H9 (cell line): Measurements from ENCODE around the gene PCNX2. TPM values are rescaled to one million over a fixed set of nuclear protein-coding genes. Genes with fewer than 3 reads are reported as not detected.

ENCODE experiments used
- DNase-seq: peaks from one replicate; pipeline ENCODE4 v3.0.0-alpha.2; 2017
- H2AFZ ChIP-seq: one replicate; pipeline ENCODE4 v1.6.1; 2013; ENCODE audit warnings: mild to moderate bottlenecking, low read length, control low read depth, moderate library complexity
- H2AK5ac ChIP-seq: 2 replicates; pipeline ENCODE4 v1.6.1; 2013; ENCODE audit warnings: low read length, control low read depth, mixed read lengths; ENCODE audit not compliant: insufficient read length
- H2BK120ac ChIP-seq: one replicate; pipeline ENCODE4 v1.6.1; 2013; ENCODE audit warnings: low read depth, mild to moderate bottlenecking, low read length, control low read depth, inconsistent platforms; ENCODE audit not compliant: poor library complexity, severe bottlenecking
- H2BK12ac ChIP-seq: 2 replicates; pipeline ENCODE4 v1.6.1; 2013; ENCODE audit warnings: low read length, control low read depth, mixed read lengths, low read depth; ENCODE audit not compliant: insufficient read length
- H2BK15ac ChIP-seq: 2 replicates; pipeline ENCODE4 v1.6.1; 2013; ENCODE audit warnings: low read depth, low read length, control low read depth
- H2BK20ac ChIP-seq: one replicate; pipeline ENCODE4 v1.6.1; 2013; ENCODE audit warnings: low read depth, mild to moderate bottlenecking, low read length, control low read depth, inconsistent platforms; ENCODE audit not compliant: poor library complexity, severe bottlenecking
- H2BK5ac ChIP-seq: 2 replicates; pipeline ENCODE4 v1.6.1; 2013; ENCODE audit warnings: low read length, control low read depth, mixed read lengths; ENCODE audit not compliant: insufficient read length
- H3K14ac ChIP-seq: 2 replicates; pipeline ENCODE4 v1.6.1; 2013; ENCODE audit warnings: low read length, control low read depth; ENCODE audit not compliant: insufficient read depth
- H3K18ac ChIP-seq: 2 replicates; pipeline ENCODE4 v1.6.1; 2013; ENCODE audit warnings: low read depth, mild to moderate bottlenecking, mixed read lengths, low read length, control low read depth; ENCODE audit not compliant: insufficient read length
- H3K23ac ChIP-seq: 2 replicates; pipeline ENCODE4 v1.6.1; 2013; ENCODE audit warnings: low read length, control low read depth, mixed read lengths, low read depth; ENCODE audit not compliant: insufficient read length
- H3K23me2 ChIP-seq: 2 replicates; pipeline ENCODE4 v1.6.1; 2013; ENCODE audit warnings: low read depth, mild to moderate bottlenecking, mixed read lengths, low read length, control low read depth; ENCODE audit not compliant: insufficient read length, poor library complexity, severe bottlenecking
- H3K27ac ChIP-seq: 2 replicates; pipeline ENCODE4 v1.5.1; 2013; ENCODE audit warnings: low read length, control low read depth, mixed read lengths, low read depth; ENCODE audit not compliant: insufficient read length
- H3K27me3 ChIP-seq: 2 replicates; pipeline ENCODE4 v1.6.1; 2013; ENCODE audit warnings: low read length, control low read depth, inconsistent platforms; ENCODE audit not compliant: insufficient read depth
- H3K4ac ChIP-seq: 2 replicates; pipeline ENCODE4 v1.6.1; 2013; ENCODE audit warnings: low read depth, mild to moderate bottlenecking, control low read depth, inconsistent platforms, low read length, moderate library complexity
- H3K4me1 ChIP-seq: 2 replicates; pipeline ENCODE4 v1.6.1; 2013; ENCODE audit warnings: low read length, control low read depth, inconsistent platforms; ENCODE audit not compliant: insufficient read depth
- H3K4me2 ChIP-seq: 2 replicates; pipeline ENCODE4 v1.6.1; 2013; ENCODE audit warnings: low read length, control low read depth, mixed read lengths; ENCODE audit not compliant: insufficient read length, insufficient read depth
- H3K56ac ChIP-seq: 2 replicates; pipeline ENCODE4 v1.6.1; 2013; ENCODE audit warnings: low read depth, mild to moderate bottlenecking, mixed read lengths, low read length, control low read depth; ENCODE audit not compliant: insufficient read length
- H3K79me1 ChIP-seq: 2 replicates; pipeline ENCODE4 v1.6.1; 2013; ENCODE audit warnings: low read depth, mild to moderate bottlenecking, moderate library complexity, low read length, control low read depth, inconsistent platforms; ENCODE audit not compliant: insufficient read depth, poor library complexity, severe bottlenecking
- H3K79me2 ChIP-seq: 2 replicates; pipeline ENCODE4 v1.6.1; 2013; ENCODE audit warnings: low read length, control low read depth, inconsistent platforms; ENCODE audit not compliant: insufficient read depth
- H3K9ac ChIP-seq: 2 replicates; pipeline ENCODE4 v1.6.1; 2013; ENCODE audit warnings: low read length, control low read depth, mixed read lengths; ENCODE audit not compliant: insufficient read length; ENCODE audit errors: extremely low read depth
- H3K9me3 ChIP-seq: one replicate; pipeline ENCODE4 v1.6.1; 2013; ENCODE audit warnings: low read depth, low read length, inconsistent platforms; ENCODE audit not compliant: control insufficient read depth
- H3T11ph ChIP-seq: one replicate; pipeline ENCODE4 v1.6.1; 2013; ENCODE audit warnings: mild to moderate bottlenecking, low read length, control low read depth, inconsistent platforms
- H4K20me1 ChIP-seq: one replicate; pipeline ENCODE4 v1.6.1; 2013; ENCODE audit not compliant: control insufficient read depth, insufficient read length, insufficient read depth
- H4K5ac ChIP-seq: 2 replicates; pipeline ENCODE4 v1.6.1; 2013; ENCODE audit warnings: low read depth, mild to moderate bottlenecking, mixed read lengths, low read length, control low read depth; ENCODE audit not compliant: insufficient read length
- H4K8ac ChIP-seq: replicated peaks from 2 replicates; pipeline ENCODE4 v1.6.1; 2013; ENCODE audit warnings: low read length, control low read depth, mixed read lengths, low read depth; ENCODE audit not compliant: insufficient read length
- H4K91ac ChIP-seq: 2 replicates; pipeline ENCODE4 v1.6.1; 2013; ENCODE audit warnings: low read depth, mild to moderate bottlenecking, moderate library complexity, mixed read lengths, low read length, control low read depth; ENCODE audit not compliant: insufficient read length
- H3K27ac Mint-ChIP-seq, 3 experiments: 2 replicates in 2 of 3; 3 replicates in 1 of 3; pipeline ENCODE4 v1.8.0; 2020 to 2021; ENCODE audit warnings: mixed read lengths in 3 of 3, mild to moderate bottlenecking in 1 of 3, moderate library complexity in 1 of 3
- H3K27me3 Mint-ChIP-seq: 2 replicates; pipeline ENCODE4 v1.8.0; 2021; ENCODE audit warnings: low read depth, mild to moderate bottlenecking, moderate library complexity, mixed read lengths
- H3K36me3 Mint-ChIP-seq, 3 experiments: 2 replicates in 2 of 3; 3 replicates in 1 of 3; pipeline ENCODE4 v1.8.0; 2020 to 2021; ENCODE audit warnings: low read depth in 3 of 3, mixed read lengths in 3 of 3; ENCODE audit not compliant: insufficient read depth in 1 of 3
- H3K4me1 Mint-ChIP-seq, 2 experiments: 2 replicates each; pipeline ENCODE4 v1.8.0; 2020; ENCODE audit warnings: mixed read lengths in 2 of 2
- H3K4me3 Mint-ChIP-seq, 2 experiments: 2 replicates in 1 of 2; 3 replicates in 1 of 2; pipeline ENCODE4 v1.8.0; 2020 to 2021; ENCODE audit warnings: mild to moderate bottlenecking in 2 of 2, mixed read lengths in 2 of 2, moderate library complexity in 1 of 2
- H3K9me3 Mint-ChIP-seq, 2 experiments: 2 replicates in 1 of 2; 3 replicates in 1 of 2; pipeline ENCODE4 v1.8.0; 2020; ENCODE audit warnings: mild to moderate bottlenecking in 2 of 2, mixed read lengths in 2 of 2, moderate library complexity in 1 of 2
- WGBS: extraction: QIAGEN DNeasy Blood & Tissue Kit; methylation state at CpG from one replicate; pipeline ENCODE4 v1.1.7; 2013; ENCODE audit warnings: missing lambda C conversion rate, low lambda C conversion rate, mixed read lengths; ENCODE audit not compliant: insufficient read length; ENCODE audit errors: extremely low coverage; 5-methylcytosine and 5-hydroxymethylcytosine counted together
- total RNA-seq: library from RNA; stranded (reverse); gene quantifications from 2 replicates; pipeline ENCODE4 v1.2.1, GENCODE V29; 2021
- TF ChIP-seq, protein P1 (sequence below): fragments of 200-600 bp; sonication (generic); conservative IDR thresholded peaks from 3 replicates; pipeline ENCODE4 v1.8.0; 2021; ENCODE audit warnings: antibody characterized with exemption, mild to moderate bottlenecking

Gene PCNX2
- total RNA-seq, 1 experiment from 2014 or later, result 45.1 TPM

DNA sequence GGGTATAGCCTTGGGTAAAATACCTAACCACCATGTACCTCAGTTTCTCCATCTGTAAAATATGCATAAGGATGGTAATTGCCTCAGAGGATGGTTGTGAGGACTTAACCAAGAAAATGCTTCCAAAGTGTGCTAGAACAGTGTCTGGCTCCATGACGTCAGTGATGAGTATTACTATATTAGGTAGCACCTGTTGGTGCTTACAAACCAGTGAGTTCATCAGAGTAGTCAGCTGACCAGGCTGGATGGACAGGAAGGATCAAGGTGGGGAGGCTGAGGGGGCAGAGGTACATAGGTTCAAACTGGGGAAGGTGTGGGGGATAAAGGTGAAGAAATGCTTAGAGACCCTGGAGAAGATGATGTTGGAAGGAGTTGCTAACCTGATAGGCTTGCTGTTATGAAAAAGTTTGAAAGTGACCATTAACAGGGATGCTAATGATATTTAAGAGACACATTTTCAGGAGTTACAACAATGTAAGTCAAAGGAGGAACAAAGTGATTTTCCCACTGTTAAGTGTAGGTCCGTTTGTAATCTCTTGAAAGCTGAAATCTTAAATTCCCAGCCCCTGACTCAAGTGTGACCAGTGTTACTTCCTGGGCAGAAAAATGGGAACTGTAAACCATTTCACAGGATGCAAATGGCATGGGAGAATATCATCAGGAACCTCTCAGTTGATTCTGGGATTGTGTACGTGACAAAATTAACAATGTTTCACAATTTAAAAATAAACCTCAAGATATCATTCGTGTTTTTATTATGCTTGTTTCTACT is 340.7 kb downstream of the PCNX2 start:
- peaks cover 11% of the 10 kb centered on the region; the same call in 1 of the 2 replicates for H3K79me2 ChIP-seq
- no peak for DNase-seq
- H3K79me1 ChIP-seq, result peaks cover 11% of the 10 kb centered on the region
- H3K4ac ChIP-seq, result no peak overlapping the region
- Mint-ChIP-seq H3K4me1 (peaks cover 30 to 35% of the 10 kb centered on the region in 2 experiments), H3K36me3 (peaks cover 28 to 40% (median 40%) of the 10 kb centered on the region in 3 experiments), H3K4me3 (no peak overlapping the region), H3K27me3 (no peaks in the 10 kb centered on the region), H3K9me3 (peaks cover 10% of the 10 kb centered on the region in 2 experiments; a peak in 4 of 5 replicates), H3K27ac (peak overlapping the region in 1 of 3 experiments; percentile 53; a peak in 1 of 7 replicates)
- H4K8ac ChIP-seq, result no peak overlapping the region
- H2BK5ac ChIP-seq, result no peak overlapping the region
- no peak overlapping the region for H3K4me2 ChIP-seq
- no peak overlapping the region for H2BK20ac ChIP-seq
- no peak overlapping the region for H3T11ph ChIP-seq
- no CpG with 5 or more reads among the region's 4 CpGs for WGBS
- no peaks in the 10 kb centered on the region for H3K9me3 ChIP-seq
- no peak overlapping the region for H3K27ac ChIP-seq
- H4K5ac ChIP-seq, result no peak overlapping the region
- H3K23me2 ChIP-seq, result peaks cover 3% of the 10 kb centered on the region
- H2AK5ac ChIP-seq, result no peak overlapping the region
- H4K91ac ChIP-seq, result no peak overlapping the region
- no peak overlapping the region for H2BK120ac ChIP-seq
- no peak overlapping the region for H2BK12ac ChIP-seq
- no peak overlapping the region for H3K56ac ChIP-seq
- H3K23ac ChIP-seq, result no peak overlapping the region
- no peak overlapping the region for H3K18ac ChIP-seq
- no peaks in the 10 kb centered on the region for H3K27me3 ChIP-seq
- H2BK15ac ChIP-seq, result no peak overlapping the region
- H4K20me1 ChIP-seq, result no peaks in the 10 kb centered on the region
- H3K9ac ChIP-seq, result no peak overlapping the region
- H3K14ac ChIP-seq, result no peak overlapping the region
- no peak overlapping the region for H2AFZ ChIP-seq
- TF ChIP-seq, protein P1, sequence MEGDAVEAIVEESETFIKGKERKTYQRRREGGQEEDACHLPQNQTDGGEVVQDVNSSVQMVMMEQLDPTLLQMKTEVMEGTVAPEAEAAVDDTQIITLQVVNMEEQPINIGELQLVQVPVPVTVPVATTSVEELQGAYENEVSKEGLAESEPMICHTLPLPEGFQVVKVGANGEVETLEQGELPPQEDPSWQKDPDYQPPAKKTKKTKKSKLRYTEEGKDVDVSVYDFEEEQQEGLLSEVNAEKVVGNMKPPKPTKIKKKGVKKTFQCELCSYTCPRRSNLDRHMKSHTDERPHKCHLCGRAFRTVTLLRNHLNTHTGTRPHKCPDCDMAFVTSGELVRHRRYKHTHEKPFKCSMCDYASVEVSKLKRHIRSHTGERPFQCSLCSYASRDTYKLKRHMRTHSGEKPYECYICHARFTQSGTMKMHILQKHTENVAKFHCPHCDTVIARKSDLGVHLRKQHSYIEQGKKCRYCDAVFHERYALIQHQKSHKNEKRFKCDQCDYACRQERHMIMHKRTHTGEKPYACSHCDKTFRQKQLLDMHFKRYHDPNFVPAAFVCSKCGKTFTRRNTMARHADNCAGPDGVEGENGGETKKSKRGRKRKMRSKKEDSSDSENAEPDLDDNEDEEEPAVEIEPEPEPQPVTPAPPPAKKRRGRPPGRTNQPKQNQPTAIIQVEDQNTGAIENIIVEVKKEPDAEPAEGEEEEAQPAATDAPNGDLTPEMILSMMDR, result no peak
- peaks cover 4% of the 10 kb centered on the region; the same call in 1 of the 2 replicates for H3K4me1 ChIP-seq
